ENCODE measurements around the gene SGIP1. TPM values are rescaled to one million over a fixed set of nuclear protein-coding genes. Genes with fewer than 3 reads are reported as not detected.

Gene SGIP1
- total RNA-seq, 1 donor from 2014 or later, result not detected

- H3K4me3 Mint-ChIP-seq, result no peak overlapping the region
- H3K9me3 Mint-ChIP-seq, result no peaks in the 10 kb centered on the region
- ATAC-seq (ENCODE audit: low read depth) (no peak), DNase-seq (no peak)
- H3K4me1 Mint-ChIP-seq, result no peaks in the 10 kb centered on the region
- ChIA-PET CTCF (no interaction called here), POLR2A (no interaction called here)
- no peak for TF ChIP-seq CTCF (IDR thresholded peaks at IDR 0.05)
- peaks cover 6% of the 10 kb centered on the region for H3K27me3 Mint-ChIP-seq
- no peaks in the 10 kb centered on the region for H3K36me3 Mint-ChIP-seq (ENCODE audit: low read depth)
- no peak overlapping the region for H3K27ac Mint-ChIP-seq
- intact Hi-C loops (cut with micrococcal nuclease), result no loop called here
Observed at GRCh38 chr1:66557157-66557556, 23.2 kb downstream of the SGIP1 start.

- H3K4me3 Mint-ChIP-seq, result no peak overlapping the region
- DNase-seq (no peak), ATAC-seq (ENCODE audit: low read depth) (no peak)
- no peak overlapping the region for H3K27ac Mint-ChIP-seq
- POLR2A ChIA-PET, result no interaction called here
- H3K27me3 Mint-ChIP-seq, result peaks cover 2% of the 10 kb centered on the region
- CTCF ChIA-PET, result no interaction called here
- intact Hi-C loops (cut with micrococcal nuclease), result no loop called here
- no peaks in the 10 kb centered on the region for H3K9me3 Mint-ChIP-seq
- no peak for TF ChIP-seq CTCF (IDR thresholded peaks at IDR 0.05)
- H3K4me1 Mint-ChIP-seq, result no peaks in the 10 kb centered on the region
- no peaks in the 10 kb centered on the region for H3K36me3 Mint-ChIP-seq (ENCODE audit: low read depth)
Observed at GRCh38 chr1:66559517-66559916, 25.6 kb downstream of the SGIP1 start.

GRCh38 chr1:66562561-66562960, 28.6 kb downstream of the SGIP1 start:
- Mint-ChIP-seq H3K36me3 (ENCODE audit: low read depth) (no peaks in the 10 kb centered on the region), H3K9me3 (no peaks in the 10 kb centered on the region), H3K4me3 (no peak overlapping the region), H3K27ac (no peak overlapping the region), H3K27me3 (peaks cover 2% of the 10 kb centered on the region), H3K4me1 (no peaks in the 10 kb centered on the region)
- no peak for DNase-seq
- CTCF ChIA-PET, result no interaction called here
- intact Hi-C loops (cut with micrococcal nuclease), result no loop called here
- TF ChIP-seq CTCF (IDR thresholded peaks at IDR 0.05), result no peak
- ATAC-seq (ENCODE audit: low read depth), result no peak
- POLR2A ChIA-PET, result no interaction called here

GRCh38 chr1:66563094-66563800, 29.3 kb downstream of the SGIP1 start:
- intact Hi-C loops (cut with micrococcal nuclease), result no loop called here
- DNase-seq (no peak), ATAC-seq (ENCODE audit: low read depth) (no peak)
- Mint-ChIP-seq H3K9me3 (peaks cover 5% of the 10 kb centered on the region), H3K4me1 (no peaks in the 10 kb centered on the region), H3K27me3 (peaks cover 2% of the 10 kb centered on the region), H3K4me3 (no peak overlapping the region), H3K36me3 (ENCODE audit: low read depth) (no peaks in the 10 kb centered on the region), H3K27ac (no peak overlapping the region)
- POLR2A ChIA-PET, result no interaction called here
- CTCF ChIA-PET, result no interaction called here
- no peak for TF ChIP-seq CTCF (IDR thresholded peaks at IDR 0.05)

- H3K36me3 Mint-ChIP-seq (ENCODE audit: low read depth), result no peaks in the 10 kb centered on the region
- CTCF ChIA-PET, result no interaction called here
- ATAC-seq (ENCODE audit: low read depth), result no peak
- intact Hi-C loops (cut with micrococcal nuclease), result no loop called here
- POLR2A ChIA-PET, result no interaction called here
- no peaks in the 10 kb centered on the region for H3K4me1 Mint-ChIP-seq
- H3K27ac Mint-ChIP-seq, result no peak overlapping the region
- DNase-seq, result no peak
- H3K4me3 Mint-ChIP-seq, result no peak overlapping the region
- peaks cover 2% of the 10 kb centered on the region for H3K27me3 Mint-ChIP-seq
- no peak for TF ChIP-seq CTCF (IDR thresholded peaks at IDR 0.05)
- H3K9me3 Mint-ChIP-seq, result peaks cover 5% of the 10 kb centered on the region
Observed at GRCh38 chr1:66563941-66564630, 30.1 kb downstream of the SGIP1 start.
